GM23248 (cell line): ENCODE results near the gene KRT71. TPM values are rescaled to one million over a fixed set of nuclear protein-coding genes. Genes with fewer than 3 reads are reported as not detected.

ENCODE experiments used
- DNase-seq: peaks from one replicate; pipeline ENCODE4 v3.0.0-alpha.2; 2015
- H2AFZ ChIP-seq: fragments of 200-600 bp; sonication (generic); 2 replicates; pipeline ENCODE4 v1.6.1; 2016; ENCODE audit warnings: antibody characterized with exemption
- H3F3A ChIP-seq: fragments of 200-600 bp; sonication (generic); 2 replicates; pipeline ENCODE4 v1.6.1; 2016; ENCODE audit warnings: mild to moderate bottlenecking, antibody characterized with exemption, mixed run types; ENCODE audit not compliant: insufficient read depth
- H3K27ac ChIP-seq: fragments of 200-600 bp; sonication (generic); 2 replicates; pipeline ENCODE4 v1.5.1; 2016; ENCODE audit warnings: mild to moderate bottlenecking
- H3K27me3 ChIP-seq: fragments of 200-600 bp; sonication (generic); replicated peaks from 2 replicates; pipeline ENCODE4 v1.6.1; 2016; ENCODE audit warnings: mild to moderate bottlenecking; ENCODE audit not compliant: insufficient read depth
- H3K36me3 ChIP-seq: fragments of 200-600 bp; sonication (generic); 2 replicates; pipeline ENCODE4 v1.6.1; 2016; ENCODE audit warnings: low read depth, mild to moderate bottlenecking
- H3K4me1 ChIP-seq: fragments of 200-600 bp; sonication (generic); 2 replicates; pipeline ENCODE4 v1.6.1; 2016; ENCODE audit warnings: mild to moderate bottlenecking; ENCODE audit not compliant: insufficient read depth
- H3K4me2 ChIP-seq: fragments of 200-600 bp; sonication (generic); one replicate; pipeline ENCODE4 v1.6.1; 2016; ENCODE audit warnings: mild to moderate bottlenecking; ENCODE audit not compliant: unreplicated experiment
- H3K4me3 ChIP-seq: fragments of 200-600 bp; sonication (generic); 2 replicates; pipeline ENCODE4 v1.5.1; 2016; ENCODE audit warnings: mild to moderate bottlenecking
- H3K79me2 ChIP-seq: fragments of 200-600 bp; sonication (generic); 2 replicates; pipeline ENCODE4 v1.6.1; 2016; ENCODE audit warnings: mild to moderate bottlenecking; ENCODE audit not compliant: insufficient read depth
- H3K9ac ChIP-seq: fragments of 200-600 bp; sonication (generic); 2 replicates; pipeline ENCODE4 v1.6.1; 2016; ENCODE audit warnings: mild to moderate bottlenecking
- H3K9me2 ChIP-seq: fragments of 200-600 bp; sonication (generic); 2 replicates; pipeline ENCODE4 v1.6.1; 2016; ENCODE audit warnings: mixed run types, mild to moderate bottlenecking, moderate library complexity; ENCODE audit not compliant: insufficient read depth
- H3K9me3 ChIP-seq: fragments of 200-600 bp; sonication (generic); one replicate; pipeline ENCODE4 v1.6.1; 2017; ENCODE audit warnings: low read depth
- H4K20me1 ChIP-seq: fragments of 200-600 bp; sonication (generic); 2 replicates; pipeline ENCODE4 v1.6.0; 2016; ENCODE audit not compliant: insufficient read depth
- EZH2 ChIP-seq: fragments of 200-600 bp; sonication (generic); IDR thresholded peaks from 2 replicates; pipeline ENCODE4 v1.6.1; 2018; ENCODE audit warnings: antibody characterized with exemption, mild to moderate bottlenecking; ENCODE audit not compliant: insufficient read depth, poor library complexity, severe bottlenecking
- EZH2phosphoT487 ChIP-seq: fragments of 200-600 bp; sonication (generic); IDR thresholded peaks from 2 replicates; pipeline ENCODE4 v1.6.1; 2018; ENCODE audit warnings: antibody characterized with exemption, moderate library complexity, mild to moderate bottlenecking, low read depth; ENCODE audit not compliant: insufficient read depth
- WGBS, 2 experiments: methylation state at CpG; one replicate each; pipeline ENCODE4 v1.1.6; 2015 to 2017; ENCODE audit warnings: low lambda C conversion rate in 2 of 2, low coverage in 1 of 2; ENCODE audit errors: missing lambda C conversion rate in 2 of 2; 5-methylcytosine and 5-hydroxymethylcytosine counted together
- in situ Hi-C: fragments of 300-500 bp; cut with MboI; formaldehyde crosslinking; loops from 2 replicates; pipeline ENCODE4 v1.15.0; 2020
- polyA plus RNA-seq: library from polyadenylated mRNA; unstranded; fragments of >200 nt; fragmentation: Nextera tagmentation; extraction: Ambion mirVana; gene quantifications from 2 replicates; pipeline ENCODE4 v1.2.1, GENCODE V29; 2016
- total RNA-seq: library from RNA; depleted of rRNA; stranded (reverse); fragments of >200 nt; shearing (Covaris generic); gene quantifications from 2 replicates; pipeline ENCODE4 v1.2.3, GENCODE V29; 2014

KRT71 gene
- total and polyA plus RNA-seq, 2 experiments from 2014 or later, result not detected

- H3K27me3 ChIP-seq, result peaks cover 58% of the 10 kb centered on the region
- no peak overlapping the region for H3K9ac ChIP-seq
- no peaks in the 10 kb centered on the region for H3K79me2 ChIP-seq
- H3K9me3 ChIP-seq, result no peaks in the 10 kb centered on the region
- no peak overlapping the region for H2AFZ ChIP-seq
- no peaks in the 10 kb centered on the region for H3K36me3 ChIP-seq
- no peaks in the 10 kb centered on the region for H3K9me2 ChIP-seq
- no peaks in the 10 kb centered on the region for H3F3A ChIP-seq
- 32 to 36% methylated on average over 4 of the region's 4 CpGs for WGBS, 2 experiments
- H3K4me1 ChIP-seq, result no peaks in the 10 kb centered on the region
- no peak overlapping the region for H3K27ac ChIP-seq
- H3K4me3 ChIP-seq, result no peak overlapping the region
- H4K20me1 ChIP-seq, result no peaks in the 10 kb centered on the region
- H3K4me2 ChIP-seq, result no peak overlapping the region
- TF ChIP-seq EZH2phosphoT487 (no peak), EZH2 (no peak)
- in situ Hi-C loops, result no loop called here
- DNase-seq, result no peak
Measured at GRCh38 chr12:52559979-52560378, 7.0 kb upstream of the KRT71 start.

GRCh38 chr12:52558781-52559445 is 6.0 kb upstream of the KRT71 start:
- no peak for DNase-seq
- 34 to 46% methylated on average over 8 of the region's 8 CpGs for WGBS, 2 experiments
- in situ Hi-C loops, result no loop called here
- H3K27me3 ChIP-seq, result peaks cover 56% of the 10 kb centered on the region
- H3K79me2 ChIP-seq, result no peaks in the 10 kb centered on the region
- H3F3A ChIP-seq, result no peaks in the 10 kb centered on the region
- no peaks in the 10 kb centered on the region for H3K4me1 ChIP-seq
- H3K27ac ChIP-seq, result no peak overlapping the region
- no peak overlapping the region for H3K4me2 ChIP-seq
- no peaks in the 10 kb centered on the region for H3K9me3 ChIP-seq
- no peak overlapping the region for H3K4me3 ChIP-seq
- H3K9me2 ChIP-seq, result no peaks in the 10 kb centered on the region
- TF ChIP-seq EZH2 (no peak), EZH2phosphoT487 (no peak)
- no peaks in the 10 kb centered on the region for H3K36me3 ChIP-seq
- no peaks in the 10 kb centered on the region for H4K20me1 ChIP-seq
- no peak overlapping the region for H3K9ac ChIP-seq
- no peak overlapping the region for H2AFZ ChIP-seq

GRCh38 chr12:52557476-52557875 is 4.5 kb upstream of the KRT71 start:
- in situ Hi-C loops, result no loop called here
- H3K27me3 ChIP-seq, result peaks cover 51% of the 10 kb centered on the region

GRCh38 chr12:52555577-52555976 is 2.6 kb upstream of the KRT71 start:
- Histone ChIP-seq H3K79me2 (no peaks in the 10 kb centered on the region), H3K9me2 (no peaks in the 10 kb centered on the region), H3K9me3 (no peaks in the 10 kb centered on the region), H3K27me3 (peaks cover 57% of the 10 kb centered on the region), H3K9ac (no peak overlapping the region), H3F3A (no peaks in the 10 kb centered on the region), H2AFZ (no peak overlapping the region), H3K27ac (no peak overlapping the region), H3K36me3 (no peaks in the 10 kb centered on the region), H3K4me2 (no peak overlapping the region), H3K4me1 (no peaks in the 10 kb centered on the region), H4K20me1 (no peaks in the 10 kb centered on the region), H3K4me3 (no peak overlapping the region)
- 54 to 66% methylated on average over 6 of the region's 6 CpGs for WGBS, 2 experiments
- in situ Hi-C loops, result no loop called here
- TF ChIP-seq EZH2, result no peak
- no peak for TF ChIP-seq EZH2phosphoT487
- no peak for DNase-seq

More at GRCh38 chr12:52557476-52557875, 4.5 kb upstream of the KRT71 start:
- H3F3A ChIP-seq, result no peaks in the 10 kb centered on the region
- 53 to 57% methylated on average over 2 of the region's 2 CpGs for WGBS, 2 experiments
- DNase-seq, result no peak
- H3K9me3 ChIP-seq, result no peaks in the 10 kb centered on the region
- H4K20me1 ChIP-seq, result no peaks in the 10 kb centered on the region
- no peak overlapping the region for H3K4me2 ChIP-seq
- H3K9me2 ChIP-seq, result no peaks in the 10 kb centered on the region
- TF ChIP-seq EZH2phosphoT487 (no peak), EZH2 (no peak)
- no peak overlapping the region for H2AFZ ChIP-seq
- no peak overlapping the region for H3K27ac ChIP-seq
- H3K36me3 ChIP-seq, result no peaks in the 10 kb centered on the region
- H3K4me3 ChIP-seq, result no peak overlapping the region
- H3K9ac ChIP-seq, result no peak overlapping the region
- H3K4me1 ChIP-seq, result no peaks in the 10 kb centered on the region
- H3K79me2 ChIP-seq, result no peaks in the 10 kb centered on the region

GRCh38 chr12:52552055-52552454 is 890 bp downstream of the KRT71 start:
- Histone ChIP-seq H3K36me3 (no peaks in the 10 kb centered on the region), H3K4me2 (no peak overlapping the region), H3K79me2 (no peaks in the 10 kb centered on the region), H3K27ac (no peak overlapping the region), H3K9me2 (no peaks in the 10 kb centered on the region), H3K9ac (no peak overlapping the region), H3K4me1 (no peaks in the 10 kb centered on the region), H3K4me3 (no peak overlapping the region), H2AFZ (no peak overlapping the region), H3K9me3 (no peaks in the 10 kb centered on the region), H3F3A (no peaks in the 10 kb centered on the region), H3K27me3 (peaks cover 46% of the 10 kb centered on the region), H4K20me1 (no peaks in the 10 kb centered on the region)
- WGBS, 2 experiments, result 37 to 40% methylated on average over 5 of the region's 5 CpGs
- in situ Hi-C loops, result no loop called here
- DNase-seq, result no peak
- no peak for TF ChIP-seq EZH2
- no peak for TF ChIP-seq EZH2phosphoT487
